Immature natural killer cell (primary cell): ENCODE data around the gene GPX5. TPM values are rescaled to one million over a fixed set of nuclear protein-coding genes. Genes with fewer than 3 reads are reported as not detected.
"Not testable (repeated sequence)": the region's sequence is repeated elsewhere in the genome, so short reads cannot be mapped to it uniquely, and the experiment has no call there.

Experiments
- DNase-seq, 3 donors: peaks; one replicate each; pipeline ENCODE4 v3.0.0; 2022; ENCODE audit warnings: mixed read lengths in 1 of 3
- H3K27ac Mint-ChIP-seq, 6 donors: one replicate each; pipeline ENCODE4 v1.8.0; 2020; ENCODE audit warnings: mixed read lengths in 6 of 6, mild to moderate bottlenecking in 5 of 6, inconsistent platforms in 4 of 6, moderate library complexity in 3 of 6
- H3K27me3 Mint-ChIP-seq, 3 donors: one replicate each; pipeline ENCODE4 v1.8.0; 2020 to 2021; ENCODE audit warnings: low read depth in 3 of 3, mild to moderate bottlenecking in 3 of 3, mixed read lengths in 3 of 3, moderate library complexity in 3 of 3, inconsistent platforms in 1 of 3
- H3K36me3 Mint-ChIP-seq, 3 donors: one replicate each; pipeline ENCODE4 v1.8.0; 2020; ENCODE audit warnings: mixed read lengths in 3 of 3, inconsistent platforms in 2 of 3, mild to moderate bottlenecking in 2 of 3
- H3K4me1 Mint-ChIP-seq, 2 donors: one replicate each; pipeline ENCODE4 v1.8.0; 2020; ENCODE audit warnings: inconsistent platforms in 2 of 2, mild to moderate bottlenecking in 2 of 2, mixed read lengths in 2 of 2, moderate library complexity in 1 of 2
- H3K4me3 Mint-ChIP-seq, 5 donors: one replicate each; pipeline ENCODE4 v1.8.0; 2020; ENCODE audit warnings: mild to moderate bottlenecking in 5 of 5, mixed read lengths in 5 of 5, inconsistent platforms in 3 of 5, moderate library complexity in 3 of 5
- H3K9me3 Mint-ChIP-seq, 6 donors: one replicate each; pipeline ENCODE4 v1.8.0; 2020; ENCODE audit warnings: mild to moderate bottlenecking in 6 of 6, mixed read lengths in 6 of 6, inconsistent platforms in 4 of 6, moderate library complexity in 3 of 6
- polyA plus RNA-seq, 3 donors: library from polyadenylated mRNA; unstranded; fragments of 300-500 nt; fragmentation: Illumina TruSeq; gene quantifications; one replicate each; pipeline ENCODE4 v1.2.3, GENCODE V29; 2021

Gene GPX5
- polyA plus RNA-seq, 3 donors from 2014 or later: not detected

GRCh38 chr6:28531479-28532128, 5.9 kb downstream of the GPX5 start:
- Mint-ChIP-seq H3K36me3 (no peaks in the 10 kb centered on the region), H3K4me1 (no peaks in the 10 kb centered on the region), H3K27me3 (peaks cover 13 to 19% (median 17%) of the 10 kb centered on the region in 3 donors), H3K9me3 (peaks cover 0 to 2% (median 0%) of the 10 kb centered on the region in 6 donors), H3K27ac (no peak overlapping the region), H3K4me3 (no peak overlapping the region)
- no peak for DNase-seq

GRCh38 chr6:28534306-28534705, 8.6 kb downstream of the GPX5 start:
- peaks cover 12 to 35% (median 15%) of the 10 kb centered on the region in 3 donors for H3K27me3 Mint-ChIP-seq
- no peak for DNase-seq
- no peaks in the 10 kb centered on the region for H3K36me3 Mint-ChIP-seq
- peaks cover 0 to 3% (median 0%) of the 10 kb centered on the region in 6 donors for H3K9me3 Mint-ChIP-seq
- H3K4me3 Mint-ChIP-seq: no peak overlapping the region
- H3K27ac Mint-ChIP-seq: no peak overlapping the region
- H3K4me1 Mint-ChIP-seq: no peaks in the 10 kb centered on the region

GRCh38 chr6:28534875-28535274, 9.2 kb downstream of the GPX5 start:
- peaks cover 0 to 4% (median 0%) of the 10 kb centered on the region in 6 donors for H3K9me3 Mint-ChIP-seq
- H3K4me1 Mint-ChIP-seq: no peaks in the 10 kb centered on the region
- no peak for DNase-seq
- H3K36me3 Mint-ChIP-seq: no peaks in the 10 kb centered on the region
- H3K27me3 Mint-ChIP-seq: peaks cover 12 to 36% (median 15%) of the 10 kb centered on the region in 3 donors
- H3K27ac Mint-ChIP-seq: no peak overlapping the region
- no peak overlapping the region for H3K4me3 Mint-ChIP-seq

GRCh38 chr6:28537065-28537464, 11.4 kb downstream of the GPX5 start:
- H3K27me3 Mint-ChIP-seq: peaks cover 15 to 52% (median 27%) of the 10 kb centered on the region in 3 donors
- H3K4me1 Mint-ChIP-seq: peaks cover 0 to under 1% of the 10 kb centered on the region in 2 donors
- H3K27ac Mint-ChIP-seq: no peak overlapping the region

GRCh38 chr6:28537509-28538140, 11.9 kb downstream of the GPX5 start:
- Mint-ChIP-seq H3K36me3 (no peaks in the 10 kb centered on the region), H3K27me3 (peaks cover 17 to 58% (median 31%) of the 10 kb centered on the region in 3 donors), H3K4me1 (peaks cover 5 to 6% of the 10 kb centered on the region in 2 donors), H3K4me3 (no peak overlapping the region), H3K9me3 (peaks cover 2 to 22% (median 10%) of the 10 kb centered on the region in 6 donors), H3K27ac (no peak overlapping the region)
- DNase-seq: no peak

More at GRCh38 chr6:28537065-28537464, 11.4 kb downstream of the GPX5 start:
- no peak for DNase-seq
- Mint-ChIP-seq H3K9me3 (peaks cover 2 to 18% (median 8%) of the 10 kb centered on the region in 6 donors), H3K4me3 (no peak overlapping the region), H3K36me3 (no peaks in the 10 kb centered on the region)

- peaks cover 12 to 57% (median 31%) of the 10 kb centered on the region in 3 donors for H3K27me3 Mint-ChIP-seq
- peaks cover 2 to 29% (median 11%) of the 10 kb centered on the region in 6 donors for H3K9me3 Mint-ChIP-seq
- H3K4me1 Mint-ChIP-seq: peaks cover 17% of the 10 kb centered on the region in 2 donors
- no peaks in the 10 kb centered on the region for H3K36me3 Mint-ChIP-seq
- DNase-seq: no peak
- no peak overlapping the region for H3K27ac Mint-ChIP-seq
- H3K4me3 Mint-ChIP-seq: peak overlapping the region in 1 of 5 donors; percentile 41
These were observed 16.3 kb downstream of the GPX5 start for GRCh38 chr6:28541996-28542395.

GRCh38 chr6:28542440-28543296, 17.0 kb downstream of the GPX5 start:
- DNase-seq: no peak
- Mint-ChIP-seq H3K4me3 (peak overlapping the region in 4 of 5 donors; percentile 13 to 41 (median 24)), H3K36me3 (no peaks in the 10 kb centered on the region), H3K27ac (no peak overlapping the region), H3K27me3 (peaks cover 12 to 52% (median 31%) of the 10 kb centered on the region in 3 donors), H3K4me1 (peaks cover 17% of the 10 kb centered on the region in 2 donors), H3K9me3 (peaks cover 2 to 30% (median 11%) of the 10 kb centered on the region in 6 donors)

GRCh38 chr6:28543651-28544610, 18.2 kb downstream of the GPX5 start:
- Mint-ChIP-seq H3K9me3 (peaks cover 2 to 37% (median 11%) of the 10 kb centered on the region in 6 donors), H3K4me1 (peaks cover 17% of the 10 kb centered on the region in 2 donors), H3K4me3 (peak overlapping the region in 4 of 5 donors; percentile 13 to 35 (median 24)), H3K27me3 (peaks cover 12 to 45% (median 27%) of the 10 kb centered on the region in 3 donors), H3K27ac (no peak overlapping the region), H3K36me3 (no peaks in the 10 kb centered on the region)
- DNase-seq: no peak

- Mint-ChIP-seq H3K4me1 (peaks cover 17% of the 10 kb centered on the region in 2 donors), H3K4me3 (no peak overlapping the region), H3K27ac (no peak overlapping the region), H3K27me3 (peaks cover 10 to 33% (median 21%) of the 10 kb centered on the region in 3 donors), H3K36me3 (no peaks in the 10 kb centered on the region), H3K9me3 (peaks cover under 1 to 26% (median 8%) of the 10 kb centered on the region in 6 donors)
- no peak for DNase-seq
These were observed 20.3 kb downstream of the GPX5 start for GRCh38 chr6:28545955-28546354.

- not testable (repeated sequence) for H3K36me3 Mint-ChIP-seq, DNase-seq, H3K27ac Mint-ChIP-seq, H3K4me3 Mint-ChIP-seq
- peaks cover 0 to 19% (median 2%) of the 10 kb centered on the region in 6 donors for H3K9me3 Mint-ChIP-seq
- H3K4me1 Mint-ChIP-seq: peaks cover 17% of the 10 kb centered on the region in 2 donors
- H3K27me3 Mint-ChIP-seq: peaks cover 8 to 30% (median 15%) of the 10 kb centered on the region in 3 donors
These were observed 21.3 kb downstream of the GPX5 start for GRCh38 chr6:28547003-28547402.

GRCh38 chr6:28551891-28552666, 26.4 kb downstream of the GPX5 start:
- DNase-seq: no peak
- Mint-ChIP-seq H3K27me3 (peaks cover 5 to 23% (median 10%) of the 10 kb centered on the region in 3 donors), H3K36me3 (no peaks in the 10 kb centered on the region), H3K4me3 (no peak overlapping the region), H3K4me1 (no peaks in the 10 kb centered on the region), H3K27ac (no peak overlapping the region), H3K9me3 (peaks cover 0 to 13% (median 1%) of the 10 kb centered on the region in 6 donors)

GRCh38 chr6:28553384-28553985, 27.8 kb downstream of the GPX5 start:
- no peak for DNase-seq
- no peak overlapping the region for H3K27ac Mint-ChIP-seq
- H3K36me3 Mint-ChIP-seq: no peaks in the 10 kb centered on the region
- H3K4me3 Mint-ChIP-seq: no peak overlapping the region
- peaks cover 0 to 8% (median 0%) of the 10 kb centered on the region in 6 donors for H3K9me3 Mint-ChIP-seq
- peaks cover 5 to 23% (median 13%) of the 10 kb centered on the region in 3 donors for H3K27me3 Mint-ChIP-seq
- H3K4me1 Mint-ChIP-seq: no peaks in the 10 kb centered on the region
